ENCODE results near the gene CEP135. TPM values are rescaled to one million over a fixed set of nuclear protein-coding genes. Genes with fewer than 3 reads are reported as not detected.

CEP135 gene
- total RNA-seq, 1 experiment from 2014 or later = 10.9 TPM

GRCh38 chr4:56026596-56026995 is 77.9 kb downstream of the CEP135 start:
- ChIA-PET RAD21 (ENCODE audit: low non-redundant PET in 1 of 2, low total read pairs in 2 of 2, uncharacterized antibody in 2 of 2, unreplicated experiment in 2 of 2) (no interaction called here), POLR2A (no interaction called here), CTCF (no interaction called here)
- Histone ChIP-seq H3K4me3 (replicated peaks in 1 of 2; ENCODE audit: low read depth in 1 of 2, low read length in 2 of 2) (no peak overlapping the region), H3K27me3 (ENCODE audit: insufficient read depth, low read length) (no peaks in the 10 kb centered on the region), H3K36me3 (ENCODE audit: control insufficient read depth in 1 of 2, insufficient read depth in 2 of 2, low read length in 2 of 2) (peaks cover 5 to 9% of the 10 kb centered on the region in 2 experiments; a peak in 2 of 4 replicates), H2AFZ (ENCODE audit: low read depth, low read length, poor library complexity, severe bottlenecking) (no peak overlapping the region), H4K20me1 (ENCODE audit: insufficient read depth) (no peaks in the 10 kb centered on the region), H3K4me1 (ENCODE audit: control insufficient read depth in 1 of 2, insufficient read depth in 2 of 2, low read length in 2 of 2) (peaks cover 15 to 16% of the 10 kb centered on the region in 2 experiments), H3K4me2 (ENCODE audit: low read length) (peak overlapping the region; percentile 41), H3K9me2 (ENCODE audit: insufficient read depth) (no peaks in the 10 kb centered on the region), H3K9me3 (ENCODE audit: control insufficient read depth in 1 of 2, insufficient read depth in 1 of 2, low read depth in 1 of 2, low read length in 2 of 2) (no peaks in the 10 kb centered on the region), H3K9ac (ENCODE audit: low read length) (peak overlapping the region; percentile 4; the same call in 1 of the 2 replicates), H3K79me2 (ENCODE audit: insufficient read depth, low read length) (no peaks in the 10 kb centered on the region), H3K27ac (ENCODE audit: low read depth, low read length) (peak overlapping the region; percentile 18; the same call in 1 of the 2 replicates)
- intact Hi-C loops (cut with micrococcal nuclease) = no loop called here
- TF ChIP-seq EGR1 (IDR thresholded peaks at IDR 0.05; ENCODE audit: low read depth) = no peak
- peak; percentile 88 for TF ChIP-seq TCF7L2 (IDR thresholded peaks at IDR 0.05; ENCODE audit: borderline replicate concordance, extremely low read depth, insufficient read depth, insufficient read length)
- no peak for TF ChIP-seq POLR2A (IDR thresholded peaks at IDR 0.05; ENCODE audit: borderline replicate concordance, extremely low read depth, insufficient read depth, insufficient read length)
- TF ChIP-seq SP1 (IDR thresholded peaks at IDR 0.05; ENCODE audit: low read depth) = peak; percentile 38; the same call in 1 of the 2 replicates
- 0 out of 2 replicates have a peak, but pooled peaks have one; percentile 30 for TF ChIP-seq CBX3 (IDR thresholded peaks at IDR 0.05; ENCODE audit: low read depth)
- peak; percentile 58 for TF ChIP-seq JUND (IDR thresholded peaks at IDR 0.05)
- TF ChIP-seq REST (IDR thresholded peaks at IDR 0.05; ENCODE audit: low read depth) = no peak
- TF ChIP-seq FOSL1 (IDR thresholded peaks at IDR 0.05; ENCODE audit: low read depth) = peak; percentile 62
- TF ChIP-seq POLR2AphosphoS5 (IDR thresholded peaks at IDR 0.05; ENCODE audit: low read depth, low read length) = no peak
- TF ChIP-seq SRF (IDR thresholded peaks at IDR 0.05; ENCODE audit: low read depth) = 0 out of 2 replicates have a peak, but pooled peaks have one; percentile 20
- BruUV-seq (replicated peaks) = no TSS peak
- peak; percentile 81 for ATAC-seq
- peak; percentile 27 for DNase-seq (ENCODE audit: low read depth, low spot score)
